Karpas-422 (cell line): ENCODE measurements around the gene GUCA1A. TPM values are rescaled to one million over a fixed set of nuclear protein-coding genes. Genes with fewer than 3 reads are reported as not detected.
"Not testable (repeated sequence)": the region's sequence is repeated elsewhere in the genome, so short reads cannot be mapped to it uniquely, and the experiment has no call there.

Source experiments
- DNase-seq: peaks from one replicate; pipeline ENCODE4 v3.0.0-alpha.2; 2015
- H2AFZ ChIP-seq: fragments of 200-600 bp; sonication (generic); 2 replicates; pipeline ENCODE4 v1.6.1; 2014; ENCODE audit warnings: antibody characterized with exemption, low read length, mixed read lengths
- H3K27ac ChIP-seq: fragments of 200-600 bp; sonication (generic); 2 replicates; pipeline ENCODE4 v1.5.1; 2014; ENCODE audit warnings: mild to moderate bottlenecking, low read length, moderate library complexity
- H3K27me3 ChIP-seq: fragments of 200-600 bp; sonication (generic); 2 replicates; pipeline ENCODE4 v1.6.1; 2014; ENCODE audit warnings: low read length, mixed read lengths
- H3K36me3 ChIP-seq: fragments of 200-600 bp; sonication (generic); 2 replicates; pipeline ENCODE4 v1.6.1; 2014; ENCODE audit warnings: low read length, mixed read lengths; ENCODE audit not compliant: insufficient read depth
- H3K4me1 ChIP-seq: fragments of 200-600 bp; sonication (generic); 2 replicates; pipeline ENCODE4 v1.6.1; 2014; ENCODE audit warnings: mild to moderate bottlenecking, low read length, mixed read lengths
- H3K4me2 ChIP-seq: fragments of 200-600 bp; sonication (generic); 2 replicates; pipeline ENCODE4 v1.6.1; 2014; ENCODE audit warnings: low read length, low read depth, mild to moderate bottlenecking; ENCODE audit not compliant: poor library complexity, severe bottlenecking
- H3K4me3 ChIP-seq: fragments of 200-600 bp; sonication (generic); 2 replicates; pipeline ENCODE4 v1.5.1; 2014; ENCODE audit warnings: mild to moderate bottlenecking, antibody characterized with exemption, low read length, mixed read lengths
- H3K79me2 ChIP-seq: fragments of 200-600 bp; sonication (generic); 2 replicates; pipeline ENCODE4 v1.6.1; 2014; ENCODE audit warnings: mild to moderate bottlenecking, low read length, mixed read lengths
- H3K9ac ChIP-seq: fragments of 200-600 bp; sonication (generic); 2 replicates; pipeline ENCODE4 v1.6.0; 2014; ENCODE audit warnings: low read length
- H3K9me2 ChIP-seq: fragments of 200-600 bp; sonication (generic), shearing (Covaris generic); replicated peaks from 2 replicates; pipeline ENCODE4 v1.6.0; 2014; ENCODE audit warnings: mild to moderate bottlenecking, low read length, moderate library complexity; ENCODE audit not compliant: insufficient read depth
- H3K9me3 ChIP-seq: fragments of 300-700, 200-600 bp; sonication (generic); 2 replicates; pipeline ENCODE4 v1.6.1; 2014; ENCODE audit warnings: low read length, mixed read lengths
- H4K20me1 ChIP-seq: fragments of 200-600 bp; sonication (generic); 2 replicates; pipeline ENCODE4 v1.6.1; 2014; ENCODE audit warnings: mild to moderate bottlenecking, antibody characterized with exemption, low read length, low read depth; ENCODE audit not compliant: insufficient read depth
- total RNA-seq: library from RNA; depleted of rRNA; stranded (reverse); fragments of >200 nt; shearing (Covaris generic); gene quantifications from 2 replicates; pipeline ENCODE4 v1.2.3, GENCODE V29; 2014; ENCODE audit warnings: low replicate concordance

GUCA1A gene
- total RNA-seq, 1 experiment from 2014 or later, result not detected

DNA sequence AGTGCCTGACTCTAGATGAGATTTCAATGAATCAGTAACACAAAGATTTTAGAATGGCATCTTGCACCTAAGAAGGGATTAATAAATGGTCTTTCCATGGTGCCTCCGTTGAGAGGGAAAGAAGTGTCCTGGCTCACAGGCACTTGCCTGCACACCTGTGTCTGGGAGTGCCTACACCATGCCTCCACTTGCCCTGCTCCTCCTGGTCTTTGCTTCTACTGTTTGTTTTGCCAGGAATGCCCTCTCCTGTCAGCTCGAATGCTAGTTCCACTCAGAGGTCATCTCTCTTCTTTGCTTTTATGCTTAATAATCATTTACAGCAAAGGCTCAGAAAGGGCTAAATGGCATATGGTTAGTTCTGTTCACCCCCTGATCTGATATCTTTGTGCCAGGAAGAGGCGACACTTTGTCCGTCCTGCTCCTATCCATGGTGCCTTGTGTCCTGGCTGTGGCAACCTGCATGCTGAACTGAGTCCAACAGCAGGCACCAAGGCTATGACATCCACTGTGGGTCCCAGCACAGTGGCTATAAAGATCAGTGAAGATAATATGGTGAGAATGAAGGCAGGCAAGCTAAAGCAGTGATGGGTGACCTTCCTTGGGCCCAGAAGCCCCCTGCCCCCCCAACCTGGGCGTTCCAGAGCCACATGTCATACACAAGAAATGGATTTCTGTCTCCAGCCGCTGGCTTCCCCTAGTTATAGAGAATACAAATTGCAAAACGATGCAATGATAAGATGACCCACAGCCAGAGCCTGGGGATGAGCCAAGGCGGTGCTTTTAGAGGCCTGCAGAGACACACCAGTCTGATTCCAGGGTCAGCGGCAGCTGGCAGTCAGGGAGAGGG lies 32.2 kb upstream of the GUCA1A start:
- Histone ChIP-seq H3K4me3 (no peak overlapping the region), H2AFZ (no peak overlapping the region), H3K9me3 (no peaks in the 10 kb centered on the region), H3K4me2 (no peak overlapping the region), H4K20me1 (no peaks in the 10 kb centered on the region), H3K27me3 (no peaks in the 10 kb centered on the region), H3K4me1 (peaks cover 21% of the 10 kb centered on the region), H3K27ac (no peak overlapping the region), H3K79me2 (no peaks in the 10 kb centered on the region), H3K9ac (no peak overlapping the region), H3K36me3 (no peaks in the 10 kb centered on the region), H3K9me2 (no peaks in the 10 kb centered on the region)
- DNase-seq, result no peak

DNA sequence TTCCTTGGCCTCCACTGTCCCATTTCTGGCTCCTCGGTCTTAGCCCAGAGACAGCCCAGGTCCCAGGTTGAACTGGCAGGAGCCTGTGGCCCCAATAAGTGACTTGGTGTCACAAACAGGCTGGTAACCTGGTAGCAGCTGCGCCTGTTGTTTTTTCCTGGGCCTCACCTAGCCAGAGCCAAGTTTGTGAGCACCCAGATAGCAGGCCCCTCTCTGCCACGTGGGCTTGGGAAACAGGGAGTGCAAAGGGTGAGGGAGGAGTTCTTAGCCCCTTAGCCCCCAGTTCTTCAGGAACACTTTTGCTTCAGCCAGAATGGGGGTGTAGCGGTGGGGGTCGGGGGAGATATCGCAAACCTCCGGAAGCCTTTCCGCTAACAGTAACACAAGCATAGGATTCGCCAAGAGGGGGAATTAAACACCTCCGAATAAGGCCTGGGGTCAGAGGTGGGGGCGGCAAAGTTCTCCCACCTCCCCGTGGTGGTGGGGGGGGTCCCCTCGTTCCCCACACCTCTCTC lies 31.5 kb upstream of the GUCA1A start:
- Histone ChIP-seq H3K4me3 (no peak overlapping the region), H3K9ac (no peak overlapping the region), H3K4me2 (no peak overlapping the region)

DNA sequence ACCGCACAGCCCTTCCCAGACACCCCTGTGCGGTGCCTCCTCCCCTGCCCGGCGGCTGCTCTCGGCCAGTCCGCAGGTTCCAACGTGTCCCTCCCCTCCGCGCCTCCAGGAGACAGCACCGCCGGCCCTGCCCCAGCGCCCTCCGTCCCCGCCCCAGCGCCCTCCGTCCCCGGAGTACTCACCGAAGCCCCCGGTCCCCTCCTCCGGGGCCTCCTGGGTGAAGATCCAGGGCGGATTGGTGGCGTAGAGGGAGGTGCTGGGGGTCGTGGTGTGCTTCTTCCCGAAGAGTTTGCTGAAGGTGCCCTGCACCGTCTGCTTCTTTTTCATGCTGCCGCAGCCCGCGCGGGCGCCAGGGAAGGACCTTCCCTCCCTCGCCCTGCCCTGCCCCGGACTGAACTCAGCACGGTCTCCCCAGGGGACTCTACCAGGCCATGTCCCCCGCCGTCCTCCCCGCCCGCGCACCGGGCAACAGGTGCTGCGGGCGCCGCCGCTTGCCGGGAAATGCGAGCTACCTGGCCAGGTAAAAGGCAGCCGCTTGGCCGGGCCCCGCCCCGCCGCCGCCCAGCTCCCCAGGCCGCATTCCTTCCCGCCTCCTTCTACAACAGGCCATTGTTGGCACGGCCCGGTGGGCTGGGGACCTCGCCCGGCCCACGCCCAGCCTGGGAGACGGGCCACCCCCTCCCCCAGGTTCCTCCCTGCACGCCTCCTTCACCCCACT lies 30.9 kb upstream of the GUCA1A start, which contains the start of gene C6orf132:
Gene C6orf132, minus strand, starts transcription at position 503 of the 718 bp plus-strand sequence. Its CDS starts 176 bp downstream, at position 327.
- Histone ChIP-seq H3K27ac (no peak within 1 kb of the TSS), H3K9ac (no peak within 1 kb of the TSS), H3K9me2 (no peaks in the 10 kb centered on the region), H3K9me3 (no peaks in the 10 kb centered on the region), H3K4me1 (peaks cover 9% of the 10 kb centered on the region), H3K4me2 (no peak within 1 kb of the TSS), H3K4me3 (no peak within 1 kb of the TSS), H2AFZ (no peak within 1 kb of the TSS), H3K36me3 (no peaks in the 10 kb centered on the region), H3K27me3 (no peaks in the 10 kb centered on the region), H3K79me2 (no peaks in the 10 kb centered on the region), H4K20me1 (no peaks in the 10 kb centered on the region)
- DNase-seq, result no peak

More for the DNA sequence above, 31.5 kb upstream of the GUCA1A start:
- Histone ChIP-seq H3K27me3 (no peaks in the 10 kb centered on the region), H4K20me1 (no peaks in the 10 kb centered on the region), H3K27ac (no peak overlapping the region), H3K9me3 (no peaks in the 10 kb centered on the region), H3K36me3 (no peaks in the 10 kb centered on the region), H3K9me2 (no peaks in the 10 kb centered on the region), H3K4me1 (peaks cover 15% of the 10 kb centered on the region), H3K79me2 (no peaks in the 10 kb centered on the region), H2AFZ (no peak overlapping the region)
- DNase-seq, result no peak

DNA sequence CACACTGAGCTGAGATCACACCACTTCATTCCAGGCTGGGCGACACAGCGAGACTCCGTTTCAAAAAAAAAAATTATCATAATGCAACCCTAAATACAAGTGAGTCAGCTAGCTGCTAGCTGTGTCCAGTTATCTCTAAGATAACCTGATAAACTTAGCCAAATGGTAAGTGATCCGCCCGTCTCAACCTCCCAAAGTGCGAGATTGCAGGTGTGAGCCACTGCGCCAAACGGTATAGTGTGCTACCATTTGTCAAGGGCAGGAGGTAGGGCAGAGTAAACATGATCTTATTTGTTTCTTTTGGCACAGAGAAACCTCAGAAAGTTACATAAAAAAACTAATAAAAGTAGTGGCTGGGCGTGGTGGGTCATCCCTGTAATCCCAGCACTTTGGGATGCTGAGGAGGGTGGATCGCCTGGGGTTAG lies 26.0 kb upstream of the GUCA1A start:
- no peak overlapping the region for H3K27ac ChIP-seq
- H3K4me2 ChIP-seq, result no peak overlapping the region
- no peaks in the 10 kb centered on the region for H3K9me2 ChIP-seq
- no peaks in the 10 kb centered on the region for H4K20me1 ChIP-seq
- no peaks in the 10 kb centered on the region for H3K79me2 ChIP-seq
- no peaks in the 10 kb centered on the region for H3K9me3 ChIP-seq
- H3K27me3 ChIP-seq, result no peaks in the 10 kb centered on the region
- DNase-seq, result no peak
- H3K4me1 ChIP-seq, result no peaks in the 10 kb centered on the region
- no peak overlapping the region for H2AFZ ChIP-seq
- H3K9ac ChIP-seq, result no peak overlapping the region
- no peak overlapping the region for H3K4me3 ChIP-seq
- H3K36me3 ChIP-seq, result no peaks in the 10 kb centered on the region

DNA sequence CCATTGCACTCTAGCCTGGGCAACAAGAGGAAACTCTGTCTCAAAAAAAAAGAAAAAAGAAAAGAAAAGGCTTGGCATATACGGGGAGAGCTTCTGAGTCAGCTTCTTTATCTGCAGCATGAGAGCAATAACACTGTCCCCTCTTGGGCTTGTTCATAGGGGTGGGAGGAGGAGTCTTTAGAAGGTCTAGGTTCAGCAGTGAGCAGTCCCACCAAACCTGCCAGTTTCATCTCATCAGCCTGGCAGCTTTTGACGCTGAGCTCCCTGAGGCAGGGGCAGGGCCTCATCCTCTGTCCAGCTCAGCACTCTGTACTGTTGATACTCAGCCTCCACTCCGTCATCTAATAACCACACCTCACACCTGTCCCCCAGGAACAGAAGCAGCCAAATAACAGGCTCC lies 25.1 kb upstream of the GUCA1A start:
- H4K20me1 ChIP-seq, result no peaks in the 10 kb centered on the region
- H3K9me3 ChIP-seq, result no peaks in the 10 kb centered on the region
- no peak for DNase-seq
- H3K79me2 ChIP-seq, result no peaks in the 10 kb centered on the region
- H3K4me1 ChIP-seq, result no peaks in the 10 kb centered on the region
- H3K36me3 ChIP-seq, result no peaks in the 10 kb centered on the region
- H3K27me3 ChIP-seq, result no peaks in the 10 kb centered on the region
- H3K4me3 ChIP-seq, result no peak overlapping the region
- H3K4me2 ChIP-seq, result no peak overlapping the region
- no peak overlapping the region for H3K27ac ChIP-seq
- H3K9me2 ChIP-seq, result no peaks in the 10 kb centered on the region
- H3K9ac ChIP-seq, result no peak overlapping the region
- no peak overlapping the region for H2AFZ ChIP-seq

DNA sequence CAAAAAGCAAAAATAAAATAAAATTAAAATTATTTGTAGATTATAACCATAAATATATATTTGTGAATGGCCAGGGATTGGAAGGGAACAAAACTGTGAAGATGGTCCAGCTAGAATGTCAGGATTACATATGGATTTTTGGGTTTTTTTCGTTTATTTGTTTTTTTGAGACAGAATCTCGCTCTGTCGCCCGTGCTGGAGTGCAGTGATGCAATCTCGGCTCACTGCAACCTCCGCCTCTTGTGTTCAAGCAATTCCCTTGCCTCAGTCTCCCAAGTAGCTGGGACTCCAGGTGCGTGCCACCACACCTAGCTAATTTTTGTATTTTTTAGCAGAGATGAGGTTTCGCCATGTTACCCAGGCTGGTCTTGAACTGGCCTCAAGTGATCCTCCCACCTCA lies 22.9 kb upstream of the GUCA1A start:
- Histone ChIP-seq H3K9me3 (no peaks in the 10 kb centered on the region), H3K27ac (no peak overlapping the region), H3K79me2 (no peaks in the 10 kb centered on the region), H3K4me1 (no peaks in the 10 kb centered on the region), H3K27me3 (no peaks in the 10 kb centered on the region), H3K4me2 (no peak overlapping the region), H3K9ac (no peak overlapping the region), H3K36me3 (no peaks in the 10 kb centered on the region), H3K9me2 (no peaks in the 10 kb centered on the region), H4K20me1 (no peaks in the 10 kb centered on the region), H3K4me3 (no peak overlapping the region), H2AFZ (no peak overlapping the region)
- DNase-seq, result no peak

DNA sequence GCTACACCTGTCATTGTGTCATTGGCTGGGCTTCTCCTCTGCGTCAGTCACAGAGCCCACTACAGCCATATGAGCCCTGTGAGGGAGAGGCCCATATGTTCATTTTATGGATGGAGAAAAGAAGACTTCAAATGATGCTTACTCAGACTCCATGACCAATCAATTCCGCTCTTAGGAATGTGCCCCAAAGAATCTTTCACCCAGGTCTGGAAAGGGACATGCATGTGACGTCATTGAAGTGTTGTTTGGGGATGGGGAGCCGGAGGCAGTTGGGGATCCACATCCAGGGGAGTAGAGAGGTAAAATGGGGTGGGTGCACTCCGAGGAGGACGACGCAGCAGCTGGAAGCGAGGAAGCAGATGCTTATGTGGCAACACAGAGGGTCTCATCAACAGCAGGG lies 21.1 kb upstream of the GUCA1A start:
- no peak overlapping the region for H3K4me3 ChIP-seq
- no peaks in the 10 kb centered on the region for H4K20me1 ChIP-seq
- H3K79me2 ChIP-seq, result no peaks in the 10 kb centered on the region
- DNase-seq, result no peak
- no peak overlapping the region for H3K27ac ChIP-seq
- no peaks in the 10 kb centered on the region for H3K27me3 ChIP-seq
- no peak overlapping the region for H3K9ac ChIP-seq
- no peaks in the 10 kb centered on the region for H3K9me3 ChIP-seq
- no peaks in the 10 kb centered on the region for H3K9me2 ChIP-seq
- H2AFZ ChIP-seq, result no peak overlapping the region
- no peaks in the 10 kb centered on the region for H3K4me1 ChIP-seq
- no peak overlapping the region for H3K4me2 ChIP-seq
- no peaks in the 10 kb centered on the region for H3K36me3 ChIP-seq

DNA sequence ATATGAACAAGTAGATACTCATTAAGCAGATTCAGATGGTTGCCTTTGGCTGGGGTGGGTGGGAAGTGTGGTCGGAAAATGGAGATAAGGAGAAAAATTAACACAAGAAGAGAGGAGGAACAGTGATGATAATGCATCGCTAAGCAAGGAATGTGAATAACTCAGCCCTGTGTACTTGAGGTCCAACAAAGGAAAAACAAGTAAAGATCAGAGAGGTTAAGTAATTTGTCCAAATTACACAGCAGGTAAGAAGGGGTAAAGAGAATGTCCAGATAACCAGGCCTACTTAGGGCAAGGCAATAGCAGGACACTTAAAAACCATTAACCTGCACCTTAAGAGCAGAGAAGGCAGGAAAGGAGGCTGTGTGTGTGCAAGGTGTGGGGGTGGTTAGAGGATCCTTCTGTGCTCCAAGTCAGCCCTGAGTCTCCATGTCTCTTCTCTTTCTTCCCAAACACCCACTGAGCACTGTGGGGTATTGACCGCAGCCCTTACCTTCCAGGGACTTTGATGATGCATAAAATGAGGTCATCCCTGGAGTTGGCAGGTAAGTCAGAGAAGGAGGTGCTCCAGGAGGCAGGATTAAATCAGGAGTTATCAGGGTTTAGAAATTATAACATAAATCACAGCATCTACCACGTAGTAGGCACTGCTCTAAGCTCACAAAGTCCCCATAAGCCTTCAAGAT lies 20.5 kb upstream of the GUCA1A start:
- not testable (repeated sequence) for H3K4me2 ChIP-seq, H3K9ac ChIP-seq, H2AFZ ChIP-seq, H3K4me1 ChIP-seq, H3K9me2 ChIP-seq, H3K27me3 ChIP-seq, H3K4me3 ChIP-seq, H3K79me2 ChIP-seq, H3K36me3 ChIP-seq, DNase-seq, H3K27ac ChIP-seq, H4K20me1 ChIP-seq, H3K9me3 ChIP-seq
